GM06990 (cell line): ENCODE data around the gene XRN2.

Experiments
- DNase-seq: peaks from one replicate; pipeline ENCODE4 v3.0.0-alpha.2; 2011; ENCODE audit not compliant: insufficient read length; ENCODE audit errors: extremely low read depth
- H3K27me3 ChIP-seq: replicated peaks from 2 replicates; pipeline ENCODE4 v1.6.0; 2011; ENCODE audit warnings: low read length; ENCODE audit not compliant: control insufficient read depth, insufficient read depth
- H3K36me3 ChIP-seq: 2 replicates; pipeline ENCODE4 v1.5.1; 2011; ENCODE audit warnings: low read length; ENCODE audit not compliant: control insufficient read depth, insufficient read depth
- H3K4me3 ChIP-seq: replicated peaks from 2 replicates; pipeline ENCODE4 v1.5.1; 2011; ENCODE audit warnings: low read depth, mild to moderate bottlenecking, control low read depth, low read length
- CTCF ChIP-seq: IDR thresholded peaks from 2 replicates; pipeline ENCODE4 v1.5.1; 2011; ENCODE audit warnings: low read length, control low read depth, mild to moderate bottlenecking, inconsistent platforms; ENCODE audit not compliant: insufficient read depth, poor library complexity, severe bottlenecking

The XRN2 gene

DNA sequence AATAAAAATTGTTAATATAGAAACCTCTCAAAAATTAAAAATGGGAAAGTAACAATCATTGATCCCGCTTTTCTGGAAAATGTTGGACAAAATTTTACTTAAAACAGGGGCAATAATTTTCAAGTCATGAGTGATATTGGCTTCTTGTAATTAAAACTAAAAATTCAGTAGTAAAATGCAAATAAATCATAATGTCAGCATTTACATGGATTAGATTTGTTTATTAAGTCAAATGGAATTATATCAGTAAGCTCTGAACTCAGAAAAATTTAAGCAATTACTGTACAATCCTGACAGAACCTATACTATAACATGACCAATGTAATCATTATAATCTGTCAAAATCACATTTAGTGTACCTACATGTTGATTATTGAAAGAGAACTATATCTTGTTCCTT lies 134.1 kb downstream of the XRN2 start:
- no peak for DNase-seq
- Histone ChIP-seq H3K36me3 (no peaks in the 10 kb centered on the region), H3K4me3 (no peak overlapping the region), H3K27me3 (no peaks in the 10 kb centered on the region)
- TF ChIP-seq CTCF: no peak

DNA sequence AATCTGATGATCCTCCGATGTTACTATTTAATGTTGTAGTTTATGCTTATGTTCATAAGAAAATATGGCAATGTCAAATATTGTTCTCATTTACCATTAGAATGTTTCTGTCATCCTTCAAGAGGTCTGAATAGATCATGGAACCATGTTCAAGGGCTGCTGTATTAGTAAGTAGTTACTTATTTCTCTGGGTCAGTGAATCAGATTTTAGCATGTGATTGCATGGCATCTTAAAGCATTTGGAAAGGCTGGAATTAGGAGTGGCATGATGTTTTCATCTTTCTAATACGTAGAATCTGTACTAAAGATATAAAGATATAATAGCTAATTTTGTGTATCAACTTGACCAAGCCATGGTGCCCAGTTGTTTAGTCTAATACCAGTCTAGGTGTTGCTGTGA lies 134.7 kb downstream of the XRN2 start:
- no peak for TF ChIP-seq CTCF
- no peaks in the 10 kb centered on the region for H3K36me3 ChIP-seq
- H3K27me3 ChIP-seq: no peaks in the 10 kb centered on the region
- no peak overlapping the region for H3K4me3 ChIP-seq
- no peak for DNase-seq
